Natural killer cell treated with Interleukin-12 subunit alpha and Interleukin-12 subunit beta and Interleukin-15 and Interleukin-18, amount 100 ng/mL, for 72 hours (primary cell): ENCODE measurements around the gene PADI3. TPM values are rescaled to one million over a fixed set of nuclear protein-coding genes. Genes with fewer than 3 reads are reported as not detected.

Experiments
- ATAC-seq, 2 donors: fragments of 150-1000 bp; cut with Tn5 transposase in 1 of 2; sonication (Bioruptor Pico), chemical (Tn5 transposase) in 1 of 2; 2 replicates each; pipeline ENCODE4 v1.10.0; 2021
- DNase-seq: peaks from one replicate; pipeline ENCODE4 v3.0.0; 2022; ENCODE audit warnings: low spot score
- H3K27ac Mint-ChIP-seq, 2 donors: 1 replicate in 1 of 2; 2 replicates in 1 of 2; pipeline ENCODE4 v1.8.0; 2022; ENCODE audit warnings: mixed read lengths in 2 of 2, mild to moderate bottlenecking in 1 of 2, moderate library complexity in 1 of 2
- H3K27me3 Mint-ChIP-seq, 2 donors: 1 replicate in 1 of 2; 2 replicates in 1 of 2; pipeline ENCODE4 v1.8.0; 2022; ENCODE audit warnings: mixed read lengths in 2 of 2
- H3K36me3 Mint-ChIP-seq: one replicate; pipeline ENCODE4 v1.8.0; 2022; ENCODE audit warnings: mixed read lengths
- H3K4me1 Mint-ChIP-seq, 2 donors: 1 replicate in 1 of 2; 2 replicates in 1 of 2; pipeline ENCODE4 v1.8.0; 2022; ENCODE audit warnings: low read depth in 2 of 2, mixed read lengths in 2 of 2, mild to moderate bottlenecking in 1 of 2
- H3K4me3 Mint-ChIP-seq: one replicate; pipeline ENCODE4 v1.8.0; 2022; ENCODE audit warnings: mixed read lengths
- H3K9me3 Mint-ChIP-seq: 2 replicates; pipeline ENCODE4 v1.8.0; 2022; ENCODE audit warnings: mixed read lengths
- total RNA-seq, 2 donors: library from RNA; stranded (reverse); gene quantifications; one replicate each; pipeline ENCODE4 v1.2.3, GENCODE V29; 2022

PADI3 gene
- total RNA-seq, 2 donors from 2014 or later: not detected

DNA sequence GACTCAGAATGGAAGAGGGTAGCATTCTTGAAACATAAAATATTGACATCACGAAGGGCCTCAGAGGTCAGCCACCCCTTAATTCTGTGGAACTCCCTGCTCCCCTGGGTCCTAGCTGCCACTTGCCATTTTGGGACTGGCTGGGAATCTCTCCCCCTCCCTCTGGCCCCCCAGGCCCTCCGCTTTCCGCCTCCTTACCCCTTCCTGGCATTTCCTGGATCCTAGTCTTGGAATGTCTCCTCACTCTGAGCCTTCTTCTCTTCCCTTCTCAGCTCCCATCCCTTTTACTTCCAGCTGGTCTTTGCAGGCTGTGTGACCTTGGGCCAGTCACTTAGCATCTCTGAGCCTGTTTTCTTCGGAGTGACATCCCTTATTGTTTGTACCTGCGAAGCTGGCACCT is 39.5 kb upstream of the PADI3 start:
- H3K27ac Mint-ChIP-seq: no peak overlapping the region
- no peaks in the 10 kb centered on the region for H3K9me3 Mint-ChIP-seq
- H3K4me3 Mint-ChIP-seq: no peak overlapping the region
- DNase-seq (no peak), ATAC-seq (no peak)
- H3K27me3 Mint-ChIP-seq: peaks cover 15 to 28% of the 10 kb centered on the region in 2 donors
- peaks cover 24 to 27% of the 10 kb centered on the region in 2 donors for H3K4me1 Mint-ChIP-seq
- H3K36me3 Mint-ChIP-seq: no peaks in the 10 kb centered on the region

DNA sequence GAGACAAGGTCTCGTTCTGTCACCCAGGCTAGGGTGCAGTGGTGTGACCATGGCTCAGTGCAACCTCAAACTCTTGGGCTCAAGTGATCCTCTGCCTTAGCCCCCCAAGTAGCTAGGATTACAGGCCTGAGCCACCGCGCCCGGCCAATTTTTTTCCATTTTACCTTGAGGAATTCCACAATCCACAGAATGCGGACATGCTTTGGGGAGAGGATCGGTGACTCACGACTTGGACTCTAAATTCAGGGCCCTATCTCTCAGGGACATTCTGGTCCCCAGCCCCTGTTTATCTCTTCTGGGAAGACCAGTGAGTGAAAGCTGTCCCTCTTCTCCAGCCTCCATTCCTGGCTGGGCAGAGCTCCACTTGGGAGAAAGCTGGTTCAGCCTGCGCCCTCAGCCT is 38.7 kb upstream of the PADI3 start:
- Mint-ChIP-seq H3K27ac (no peak overlapping the region), H3K27me3 (peaks cover 12 to 28% of the 10 kb centered on the region in 2 donors), H3K4me3 (no peak overlapping the region), H3K36me3 (no peaks in the 10 kb centered on the region), H3K9me3 (no peaks in the 10 kb centered on the region), H3K4me1 (peaks cover 24 to 28% of the 10 kb centered on the region in 2 donors)
- DNase-seq: no peak
- no peak for ATAC-seq

DNA sequence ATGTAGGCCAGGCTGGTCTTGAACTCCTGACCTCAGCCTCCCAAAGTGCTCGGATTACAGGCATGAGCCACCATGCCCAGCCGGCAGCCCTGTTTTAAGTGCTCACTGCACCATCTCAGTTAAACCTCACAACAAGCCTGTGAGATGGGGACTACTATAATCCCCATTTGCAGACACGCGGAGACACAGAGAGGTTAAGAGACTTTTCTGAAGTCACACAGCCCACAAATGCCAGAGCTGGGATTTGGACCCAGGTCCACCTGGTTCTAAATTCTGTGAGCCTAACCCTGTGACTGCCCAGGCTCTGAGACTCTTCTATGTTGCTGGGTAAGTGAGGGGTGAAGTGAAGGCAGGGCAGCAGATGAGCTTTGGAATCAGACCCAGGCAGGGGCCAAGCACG is 37.5 kb upstream of the PADI3 start:
- Mint-ChIP-seq H3K27me3 (peaks cover 20 to 26% of the 10 kb centered on the region in 2 donors), H3K9me3 (no peaks in the 10 kb centered on the region), H3K4me3 (no peak overlapping the region), H3K36me3 (no peaks in the 10 kb centered on the region), H3K27ac (no peak overlapping the region), H3K4me1 (peaks cover 24 to 30% of the 10 kb centered on the region in 2 donors)
- DNase-seq (no peak), ATAC-seq (no peak)

DNA sequence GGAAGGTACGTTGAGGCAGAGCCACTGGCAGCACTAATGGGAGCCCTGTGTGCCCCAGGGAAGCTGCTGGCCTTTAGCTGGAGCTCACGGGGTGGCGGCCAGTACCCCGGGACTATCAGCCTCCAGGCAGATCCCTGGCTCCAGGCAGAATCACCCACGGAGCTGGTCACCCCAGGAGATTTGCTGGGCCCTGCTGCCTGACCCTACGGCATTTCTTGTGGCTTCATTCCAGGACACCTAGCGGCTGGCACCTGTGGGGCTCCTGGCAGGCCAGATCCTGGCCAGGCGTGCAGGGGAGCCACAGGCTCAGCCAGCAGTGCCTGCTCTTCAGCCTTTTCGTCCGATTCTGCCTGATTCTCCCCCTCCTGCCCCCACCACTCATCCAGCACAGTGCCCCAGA is 36.9 kb upstream of the PADI3 start:
- peaks cover 24 to 30% of the 10 kb centered on the region in 2 donors for H3K4me1 Mint-ChIP-seq
- H3K27me3 Mint-ChIP-seq: peaks cover 21 to 28% of the 10 kb centered on the region in 2 donors

DNA sequence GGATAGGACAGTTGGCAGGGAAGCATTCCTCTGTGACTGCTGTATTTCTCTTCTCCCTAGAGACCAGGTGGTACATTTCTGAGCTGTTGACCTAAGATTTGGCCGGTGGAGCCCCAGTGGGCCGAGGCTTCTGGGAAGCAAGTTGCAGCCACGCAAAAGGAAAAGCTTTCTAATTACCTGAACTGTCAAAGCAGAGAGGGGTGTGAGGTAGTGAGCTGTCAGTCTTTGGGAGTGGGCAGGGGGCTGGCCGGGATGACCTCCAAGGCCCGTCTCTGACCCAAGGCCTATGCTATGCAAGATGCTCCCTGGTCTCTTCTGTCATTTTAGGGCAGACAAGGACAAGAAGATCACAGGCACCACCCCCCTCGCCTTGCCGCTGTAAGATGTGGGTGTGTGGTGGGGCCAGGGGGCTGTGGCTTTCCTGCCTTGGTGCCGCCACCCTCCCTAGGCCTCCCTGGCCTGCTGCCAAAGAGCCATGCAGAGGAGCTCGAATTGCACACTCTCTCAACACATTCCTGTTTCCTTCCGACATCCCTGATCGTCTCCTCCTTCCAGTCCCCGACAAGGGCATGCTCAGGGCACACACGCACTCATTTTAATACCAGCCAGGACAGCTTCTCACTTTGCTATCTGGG is 36.3 kb upstream of the PADI3 start:
- DNase-seq: no peak
- Mint-ChIP-seq H3K27me3 (peaks cover 21 to 28% of the 10 kb centered on the region in 2 donors), H3K27ac (no peak overlapping the region), H3K9me3 (no peaks in the 10 kb centered on the region), H3K4me3 (peak overlapping the region; percentile 62), H3K4me1 (peaks cover 18 to 27% of the 10 kb centered on the region in 2 donors), H3K36me3 (no peaks in the 10 kb centered on the region)
- ATAC-seq: no peak

More for the DNA sequence above, 36.9 kb upstream of the PADI3 start:
- Mint-ChIP-seq H3K4me3 (no peak overlapping the region), H3K36me3 (no peaks in the 10 kb centered on the region), H3K27ac (no peak overlapping the region), H3K9me3 (no peaks in the 10 kb centered on the region)
- no peak for ATAC-seq
- no peak for DNase-seq

DNA sequence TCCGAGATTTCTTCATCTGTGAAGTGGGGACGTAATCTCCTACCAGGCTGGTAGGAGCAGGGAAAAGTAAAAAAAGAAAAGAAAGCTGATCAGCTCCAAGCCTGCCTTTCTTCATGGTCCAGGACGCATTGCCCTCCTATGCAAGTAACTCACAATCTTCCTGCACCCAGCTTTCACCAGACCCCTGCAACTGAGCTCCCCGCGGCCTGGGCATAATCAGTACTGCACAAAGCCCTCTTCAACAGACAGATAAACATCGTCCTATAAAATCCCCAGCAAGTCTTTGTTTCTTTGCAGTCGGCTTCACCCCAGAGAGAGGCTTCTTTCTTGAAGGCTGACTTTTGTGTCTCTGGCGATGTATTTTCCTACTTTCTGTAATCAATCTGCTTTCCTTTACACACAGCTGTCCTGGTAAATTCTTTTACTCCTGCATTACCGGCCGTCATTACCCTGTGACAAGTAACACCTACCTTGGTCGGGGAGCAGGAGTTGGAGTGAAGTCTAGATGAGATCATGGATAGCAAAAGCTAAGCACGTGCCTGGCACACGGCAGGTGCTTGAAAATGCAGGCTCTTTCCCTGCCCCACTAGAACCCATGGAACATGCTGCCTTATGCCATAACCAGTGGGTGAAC is 35.6 kb upstream of the PADI3 start:
- Mint-ChIP-seq H3K27ac (no peak overlapping the region), H3K36me3 (no peaks in the 10 kb centered on the region), H3K4me3 (peak overlapping the region; percentile 62), H3K27me3 (peaks cover 21 to 28% of the 10 kb centered on the region in 2 donors), H3K4me1 (peaks cover 14 to 23% of the 10 kb centered on the region in 2 donors), H3K9me3 (no peaks in the 10 kb centered on the region)
- DNase-seq (no peak), ATAC-seq (no peak)

DNA sequence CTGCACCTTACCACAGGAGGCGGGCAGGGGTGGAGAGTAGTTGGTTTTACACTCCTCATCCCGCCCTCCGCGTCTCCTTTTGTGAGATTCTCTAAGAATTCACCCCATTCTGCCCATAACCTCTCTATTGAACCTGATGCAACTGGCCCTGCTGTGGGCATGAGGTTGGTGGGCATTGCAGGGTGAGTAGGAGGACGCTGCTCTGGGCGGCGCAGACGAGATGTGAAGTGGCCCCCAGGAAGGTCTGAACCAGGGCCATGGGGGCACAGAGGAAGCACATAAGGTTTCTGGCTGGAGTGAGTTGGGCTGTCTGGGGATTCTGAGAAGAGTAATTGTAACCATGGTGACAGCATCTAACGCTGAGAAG is 35.1 kb upstream of the PADI3 start:
- Mint-ChIP-seq H3K9me3 (no peaks in the 10 kb centered on the region), H3K4me3 (no peak overlapping the region), H3K27ac (no peak overlapping the region), H3K36me3 (no peaks in the 10 kb centered on the region), H3K4me1 (peaks cover 14 to 23% of the 10 kb centered on the region in 2 donors), H3K27me3 (peaks cover 21 to 28% of the 10 kb centered on the region in 2 donors)
- ATAC-seq (no peak), DNase-seq (no peak)

DNA sequence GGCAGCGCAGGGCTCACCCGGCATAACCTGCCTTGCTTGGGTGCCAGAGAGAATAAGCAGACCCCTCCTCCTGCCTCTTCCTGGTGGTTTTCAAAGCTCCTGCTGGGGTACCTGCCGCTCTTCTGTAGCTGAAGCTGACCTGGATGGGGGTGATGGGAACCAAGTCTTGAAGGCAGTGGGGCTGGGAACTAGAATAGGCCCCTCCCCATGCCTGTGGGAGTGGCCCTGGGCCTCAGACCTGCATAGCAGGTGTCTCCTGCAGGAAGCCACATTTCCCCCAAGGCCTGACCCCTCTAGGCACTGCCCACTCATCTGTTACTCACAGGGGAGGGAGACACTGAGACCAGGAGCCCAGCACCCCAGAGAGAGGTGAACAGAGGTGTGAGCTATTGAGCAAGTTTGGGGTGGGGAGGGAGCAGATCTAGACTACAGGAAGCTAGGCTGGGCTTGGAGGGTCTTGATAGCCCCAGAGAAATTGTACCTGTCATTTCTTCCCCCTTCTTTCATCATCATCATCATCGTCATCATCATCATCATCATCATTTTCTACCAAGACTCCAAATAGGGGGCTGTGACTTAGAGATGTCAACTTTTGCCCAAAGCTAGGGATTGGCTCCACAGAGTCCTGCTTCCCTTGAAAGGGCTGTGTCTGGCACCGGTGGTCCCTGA is 33.9 kb upstream of the PADI3 start:
- no peaks in the 10 kb centered on the region for H3K36me3 Mint-ChIP-seq
- H3K4me1 Mint-ChIP-seq: peaks cover 14 to 23% of the 10 kb centered on the region in 2 donors
- no peak overlapping the region for H3K27ac Mint-ChIP-seq
- DNase-seq: no peak
- no peaks in the 10 kb centered on the region for H3K9me3 Mint-ChIP-seq
- peaks cover 21 to 28% of the 10 kb centered on the region in 2 donors for H3K27me3 Mint-ChIP-seq
- ATAC-seq: no peak
- H3K4me3 Mint-ChIP-seq: no peak overlapping the region

DNA sequence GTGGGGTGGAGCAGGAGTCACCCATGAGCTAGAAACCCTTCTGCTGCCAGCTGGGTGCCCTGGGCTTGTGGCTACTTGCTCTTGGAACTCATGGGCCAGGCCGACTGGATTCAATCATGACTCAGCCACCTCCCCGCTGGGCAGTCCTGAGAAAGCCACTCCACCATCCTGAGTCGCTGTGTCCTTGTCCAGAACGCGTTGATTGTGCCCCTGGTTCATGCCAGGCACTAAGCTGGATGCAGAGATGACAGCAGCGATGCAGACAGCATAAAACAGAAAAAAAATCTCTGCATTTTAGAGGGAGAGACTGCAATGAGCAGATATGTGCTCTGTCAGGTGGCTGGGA is 33.4 kb upstream of the PADI3 start:
- no peaks in the 10 kb centered on the region for H3K36me3 Mint-ChIP-seq
- H3K27me3 Mint-ChIP-seq: peaks cover 21 to 28% of the 10 kb centered on the region in 2 donors
- peaks cover 14 to 23% of the 10 kb centered on the region in 2 donors for H3K4me1 Mint-ChIP-seq
- no peak for ATAC-seq
- no peak overlapping the region for H3K4me3 Mint-ChIP-seq
- H3K9me3 Mint-ChIP-seq: no peaks in the 10 kb centered on the region
- H3K27ac Mint-ChIP-seq: no peak overlapping the region
- DNase-seq: no peak

DNA sequence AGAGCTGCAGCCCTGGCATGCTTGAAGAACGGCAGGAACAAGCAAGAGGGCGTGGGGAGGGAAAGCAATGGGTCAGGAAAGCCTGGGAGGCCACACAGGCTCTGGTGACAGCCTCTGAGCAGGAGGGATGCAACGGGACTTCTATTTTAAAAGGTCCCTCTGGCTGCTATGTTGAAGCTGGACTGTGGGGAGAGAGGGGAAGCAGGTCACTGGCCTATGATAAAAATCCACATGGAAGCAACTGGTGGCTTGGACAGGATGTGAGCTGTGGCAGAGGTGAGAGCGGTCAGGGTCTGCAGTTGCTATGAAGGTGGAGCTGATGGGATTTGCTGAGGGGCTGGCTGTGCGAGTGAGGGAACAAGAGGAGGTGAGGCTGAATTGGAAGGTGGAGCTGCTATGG is 32.8 kb upstream of the PADI3 start:
- Mint-ChIP-seq H3K27ac (no peak overlapping the region), H3K27me3 (peaks cover 21 to 28% of the 10 kb centered on the region in 2 donors), H3K4me3 (no peak overlapping the region), H3K36me3 (no peaks in the 10 kb centered on the region), H3K9me3 (no peaks in the 10 kb centered on the region), H3K4me1 (peaks cover 14 to 23% of the 10 kb centered on the region in 2 donors)
- ATAC-seq: no peak
- DNase-seq: no peak

DNA sequence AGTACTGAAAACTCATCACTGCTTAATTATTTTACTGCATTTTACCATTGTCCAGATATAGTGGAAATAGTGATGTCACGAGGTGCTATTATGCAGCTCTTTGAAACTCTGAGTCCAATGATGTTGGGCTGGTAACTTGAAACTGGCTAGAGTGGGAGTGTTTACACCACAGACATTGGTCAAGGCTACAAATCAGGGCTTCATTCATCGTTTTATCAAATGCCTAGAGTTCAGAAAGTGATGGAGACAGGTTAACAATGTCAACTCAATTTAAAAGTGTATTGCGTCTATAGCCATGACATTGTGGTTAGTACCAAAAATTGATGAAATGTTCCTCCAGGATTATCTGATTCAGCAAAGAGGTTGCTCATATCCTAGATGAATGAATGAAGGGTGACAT is 31.3 kb upstream of the PADI3 start:
- H3K36me3 Mint-ChIP-seq: no peaks in the 10 kb centered on the region
- peaks cover 21 to 39% of the 10 kb centered on the region in 2 donors for H3K27me3 Mint-ChIP-seq
- DNase-seq (no peak), ATAC-seq (no peak)
- peaks cover 9 to 17% of the 10 kb centered on the region in 2 donors for H3K4me1 Mint-ChIP-seq
- no peak overlapping the region for H3K27ac Mint-ChIP-seq
- H3K9me3 Mint-ChIP-seq: no peaks in the 10 kb centered on the region
- no peak overlapping the region for H3K4me3 Mint-ChIP-seq

DNA sequence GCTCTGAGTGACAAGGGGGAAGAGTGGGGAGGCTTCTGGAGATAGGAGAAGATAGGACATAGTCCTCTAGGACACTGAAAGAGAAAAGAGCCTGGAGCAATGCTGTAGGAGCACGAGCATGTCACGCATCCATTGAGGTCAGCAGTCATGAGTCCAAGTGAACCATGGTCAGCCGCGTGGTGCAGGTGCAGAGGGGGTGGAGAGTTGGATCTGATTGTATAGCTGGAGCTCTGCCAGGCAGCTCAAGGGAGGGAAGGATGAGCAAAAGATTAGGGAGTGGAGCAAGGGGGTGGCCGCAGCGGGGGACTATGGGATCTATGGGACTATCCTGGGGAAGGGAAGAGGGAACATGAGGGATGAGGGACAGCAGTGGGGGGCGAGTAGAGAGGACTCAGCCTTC is 30.0 kb upstream of the PADI3 start:
- Mint-ChIP-seq H3K4me3 (no peak overlapping the region), H3K9me3 (no peaks in the 10 kb centered on the region), H3K27ac (no peak overlapping the region), H3K27me3 (peaks cover 11 to 28% of the 10 kb centered on the region in 2 donors), H3K4me1 (peaks cover 0 to 4% of the 10 kb centered on the region in 2 donors), H3K36me3 (no peaks in the 10 kb centered on the region)
- no peak for DNase-seq
- ATAC-seq: no peak

DNA sequence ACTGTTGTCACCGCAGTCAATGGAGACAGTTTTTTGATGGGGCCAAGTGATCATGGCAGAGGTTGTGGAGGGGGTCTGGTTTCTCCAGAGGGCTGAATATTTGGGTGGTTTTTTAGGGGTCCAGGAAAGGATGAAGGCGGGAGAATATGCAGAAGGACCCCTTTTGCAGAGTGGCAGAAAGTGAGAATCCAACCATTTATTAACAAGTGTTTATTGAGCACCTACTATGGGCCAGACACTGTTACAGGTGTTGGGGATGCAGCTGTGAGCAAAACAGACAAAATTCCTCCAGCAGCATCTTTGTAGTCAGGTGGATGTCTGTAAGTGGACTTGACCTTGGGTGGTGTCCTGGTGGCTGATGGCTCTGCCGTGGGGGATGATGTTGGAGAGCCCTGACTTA is 28.6 kb upstream of the PADI3 start:
- Mint-ChIP-seq H3K36me3 (no peaks in the 10 kb centered on the region), H3K4me1 (peaks cover 0 to under 1% of the 10 kb centered on the region in 2 donors), H3K4me3 (no peak overlapping the region), H3K9me3 (no peaks in the 10 kb centered on the region), H3K27me3 (peaks cover 9 to 23% of the 10 kb centered on the region in 2 donors), H3K27ac (no peak overlapping the region)
- ATAC-seq (peak in 1 of 2 donors; percentile 3), DNase-seq (no peak)

DNA sequence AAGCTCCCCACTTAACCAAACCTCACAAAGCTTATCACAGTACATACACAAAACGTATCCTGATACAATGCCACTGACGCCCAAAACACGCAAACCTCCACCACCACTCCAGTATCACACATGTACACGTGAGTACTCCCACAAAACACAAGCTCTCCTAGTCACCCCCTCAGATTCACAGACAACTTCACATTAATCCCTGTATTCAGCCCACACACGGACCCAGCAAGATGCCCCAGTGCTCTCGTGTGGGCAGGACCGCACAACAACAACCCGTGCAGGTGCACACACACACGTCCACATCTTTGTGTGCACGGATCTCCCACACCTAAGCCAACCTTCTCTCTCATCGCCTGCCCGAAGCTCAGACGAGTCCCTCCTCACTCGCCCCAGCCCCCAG is 26.3 kb upstream of the PADI3 start:
- no peak overlapping the region for H3K4me3 Mint-ChIP-seq
- DNase-seq: no peak
- H3K27me3 Mint-ChIP-seq: peaks cover 0 to 15% of the 10 kb centered on the region in 2 donors
- no peaks in the 10 kb centered on the region for H3K9me3 Mint-ChIP-seq
- no peaks in the 10 kb centered on the region for H3K36me3 Mint-ChIP-seq
- H3K27ac Mint-ChIP-seq: no peak overlapping the region
- ATAC-seq: no peak
- H3K4me1 Mint-ChIP-seq: no peaks in the 10 kb centered on the region
